Cardiac fibroblast (primary cell): ENCODE measurements around the gene MXD4.

ENCODE experiments used
- DNase-seq, 2 donors: peaks; one replicate each; pipeline versions ENCODE4 v3.0.0 to v3.0.0-alpha.2; 2010; ENCODE audit warnings: low read depth in 2 of 2
- H3K4me3 ChIP-seq, 2 donors: replicated peaks in 1 of 2; 1 replicate in 1 of 2; 2 replicates in 1 of 2; pipeline ENCODE4 v1.5.1; 2011; ENCODE audit warnings: low read depth in 2 of 2, low read length in 2 of 2, mild to moderate bottlenecking in 2 of 2, moderate library complexity in 1 of 2
- TF ChIP-seq, protein P1 (sequence below): IDR thresholded peaks from one replicate; pipeline ENCODE4 v1.5.1; 2011; ENCODE audit warnings: low read depth, mild to moderate bottlenecking, low read length, inconsistent platforms

Gene MXD4, protein sequence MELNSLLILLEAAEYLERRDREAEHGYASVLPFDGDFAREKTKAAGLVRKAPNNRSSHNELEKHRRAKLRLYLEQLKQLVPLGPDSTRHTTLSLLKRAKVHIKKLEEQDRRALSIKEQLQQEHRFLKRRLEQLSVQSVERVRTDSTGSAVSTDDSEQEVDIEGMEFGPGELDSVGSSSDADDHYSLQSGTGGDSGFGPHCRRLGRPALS

DNA sequence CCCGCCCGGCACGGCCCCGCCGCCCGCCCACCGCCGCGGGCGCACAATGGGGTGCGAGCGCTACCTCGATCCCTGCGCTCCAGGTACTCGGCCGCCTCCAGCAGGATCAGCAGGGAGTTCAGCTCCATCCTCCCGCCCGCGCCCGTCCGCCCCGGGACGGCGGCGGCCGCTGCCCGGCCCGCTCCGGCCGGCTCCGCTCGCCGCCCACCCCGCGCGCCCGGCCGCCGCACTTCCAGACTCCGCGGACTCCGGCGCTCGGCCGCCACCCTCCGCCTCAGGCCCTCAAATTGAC, at the start of gene MXD4:
TSS of gene MXD4 (minus strand) at position 257 of the 292 bp plus-strand sequence. CDS start at position 128, 129 bp downstream.
- TF ChIP-seq, protein P1, sequence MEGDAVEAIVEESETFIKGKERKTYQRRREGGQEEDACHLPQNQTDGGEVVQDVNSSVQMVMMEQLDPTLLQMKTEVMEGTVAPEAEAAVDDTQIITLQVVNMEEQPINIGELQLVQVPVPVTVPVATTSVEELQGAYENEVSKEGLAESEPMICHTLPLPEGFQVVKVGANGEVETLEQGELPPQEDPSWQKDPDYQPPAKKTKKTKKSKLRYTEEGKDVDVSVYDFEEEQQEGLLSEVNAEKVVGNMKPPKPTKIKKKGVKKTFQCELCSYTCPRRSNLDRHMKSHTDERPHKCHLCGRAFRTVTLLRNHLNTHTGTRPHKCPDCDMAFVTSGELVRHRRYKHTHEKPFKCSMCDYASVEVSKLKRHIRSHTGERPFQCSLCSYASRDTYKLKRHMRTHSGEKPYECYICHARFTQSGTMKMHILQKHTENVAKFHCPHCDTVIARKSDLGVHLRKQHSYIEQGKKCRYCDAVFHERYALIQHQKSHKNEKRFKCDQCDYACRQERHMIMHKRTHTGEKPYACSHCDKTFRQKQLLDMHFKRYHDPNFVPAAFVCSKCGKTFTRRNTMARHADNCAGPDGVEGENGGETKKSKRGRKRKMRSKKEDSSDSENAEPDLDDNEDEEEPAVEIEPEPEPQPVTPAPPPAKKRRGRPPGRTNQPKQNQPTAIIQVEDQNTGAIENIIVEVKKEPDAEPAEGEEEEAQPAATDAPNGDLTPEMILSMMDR, result no peak
- peak within 1 kb of the TSS; percentile 94 to 97 for H3K4me3 ChIP-seq
- no peak for DNase-seq

DNA sequence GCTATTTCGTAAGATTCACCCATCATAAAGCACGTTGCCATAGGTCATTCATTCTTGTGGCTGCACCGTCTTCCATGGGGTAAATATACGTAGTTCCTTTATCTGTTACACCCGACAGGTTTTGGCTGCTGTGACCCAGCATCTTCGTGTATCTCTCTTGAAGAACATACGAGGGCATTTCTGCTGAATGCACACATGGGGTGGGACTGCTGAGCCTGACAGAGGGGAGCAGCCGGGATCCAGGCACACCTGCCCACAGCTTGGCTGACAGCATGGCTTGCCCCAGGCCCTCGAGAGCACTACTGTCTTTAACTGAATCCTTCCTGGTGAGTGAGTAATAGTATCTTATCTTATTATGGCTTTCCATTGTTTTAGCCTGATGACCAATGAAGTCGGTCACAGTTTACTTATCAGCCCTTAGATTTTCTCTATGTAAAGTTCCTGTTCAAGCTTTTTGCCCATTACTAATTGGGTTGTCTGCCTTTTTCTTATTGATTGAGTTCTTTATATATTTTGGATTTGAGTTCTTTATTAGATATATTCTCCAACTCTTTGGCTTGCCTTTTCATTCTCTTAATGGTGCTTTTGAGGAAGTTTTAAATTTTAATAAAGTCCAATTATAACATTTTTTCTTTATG, 45.0 kb upstream of the MXD4 start:
- TF ChIP-seq, protein P1, result no peak
- DNase-seq, result no peak
- H3K4me3 ChIP-seq, result no peak overlapping the region

DNA sequence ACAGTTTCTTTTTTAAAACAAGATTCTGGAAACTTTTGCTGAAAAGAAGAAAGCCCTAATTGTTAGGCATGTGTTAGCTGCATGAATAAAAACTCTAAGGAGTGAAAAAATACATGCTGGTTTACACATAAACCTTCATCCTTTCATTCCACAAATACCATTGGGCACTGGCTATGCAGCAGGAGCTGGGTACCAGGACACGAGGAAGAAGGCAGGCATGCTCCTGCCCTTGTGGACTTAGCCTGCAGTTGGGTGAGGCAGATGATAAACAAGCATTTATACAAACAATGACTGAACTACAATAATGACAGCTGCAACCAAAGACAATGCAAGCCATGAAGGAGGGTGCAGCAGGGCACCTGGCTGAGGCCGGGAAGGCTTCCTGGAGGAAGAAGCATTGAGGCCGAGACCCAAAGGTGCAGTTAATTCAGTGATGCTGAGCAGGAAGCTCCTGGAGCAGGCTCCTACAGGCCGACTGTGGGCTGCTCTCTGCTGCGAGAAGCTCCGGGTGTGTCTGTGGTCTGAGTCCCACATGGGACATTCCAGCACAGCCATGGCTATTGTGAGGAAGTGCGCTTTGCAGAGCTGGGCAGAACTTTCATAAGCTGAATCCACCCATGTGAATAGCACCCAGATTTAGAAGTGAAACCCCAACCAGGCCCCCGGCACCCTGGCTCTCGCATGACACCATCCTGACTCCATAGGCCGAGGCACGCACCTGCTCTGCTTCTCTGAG, 44.0 kb upstream of the MXD4 start:
- no peak overlapping the region for H3K4me3 ChIP-seq
- TF ChIP-seq, protein P1, result no peak
- peak in 1 of 2 donors; percentile 18 for DNase-seq

DNA sequence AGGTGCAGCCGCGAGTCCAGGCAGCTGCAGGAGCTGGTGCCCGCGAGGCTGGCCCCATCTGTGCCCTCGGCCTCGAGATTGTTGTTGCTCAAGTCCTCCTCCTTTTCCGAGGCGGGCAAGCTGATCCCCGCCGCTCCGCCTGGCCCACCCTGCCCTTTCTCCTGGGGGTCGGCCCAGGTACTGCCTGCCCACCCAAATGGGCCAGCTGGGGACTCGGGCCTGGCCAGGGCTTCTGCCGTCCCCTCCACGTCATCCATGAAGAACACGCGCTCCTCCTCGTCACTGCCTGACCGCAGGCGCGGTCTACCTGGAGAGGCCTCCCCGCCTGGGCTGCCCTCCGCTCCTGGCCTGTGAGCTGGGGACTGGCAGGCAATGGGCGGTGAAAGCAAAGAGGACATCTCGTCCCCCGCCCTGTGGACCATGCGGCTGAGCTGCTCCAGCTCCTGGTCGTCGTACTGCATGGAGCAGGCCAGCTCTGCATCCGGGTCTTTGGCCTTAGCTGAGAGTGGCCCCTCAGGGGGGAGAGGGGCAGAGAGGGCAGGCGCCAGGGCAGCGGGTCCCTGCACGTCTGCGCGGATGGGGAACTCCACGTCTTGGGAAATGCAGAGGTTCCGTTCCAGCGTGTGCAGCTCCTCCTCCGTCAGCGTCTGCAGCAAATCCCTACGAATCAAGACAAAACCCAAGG, 43.1 kb upstream of the MXD4 start:
- TF ChIP-seq, protein P1, result no peak
- H3K4me3 ChIP-seq, result no peak overlapping the region
- no peak for DNase-seq

DNA sequence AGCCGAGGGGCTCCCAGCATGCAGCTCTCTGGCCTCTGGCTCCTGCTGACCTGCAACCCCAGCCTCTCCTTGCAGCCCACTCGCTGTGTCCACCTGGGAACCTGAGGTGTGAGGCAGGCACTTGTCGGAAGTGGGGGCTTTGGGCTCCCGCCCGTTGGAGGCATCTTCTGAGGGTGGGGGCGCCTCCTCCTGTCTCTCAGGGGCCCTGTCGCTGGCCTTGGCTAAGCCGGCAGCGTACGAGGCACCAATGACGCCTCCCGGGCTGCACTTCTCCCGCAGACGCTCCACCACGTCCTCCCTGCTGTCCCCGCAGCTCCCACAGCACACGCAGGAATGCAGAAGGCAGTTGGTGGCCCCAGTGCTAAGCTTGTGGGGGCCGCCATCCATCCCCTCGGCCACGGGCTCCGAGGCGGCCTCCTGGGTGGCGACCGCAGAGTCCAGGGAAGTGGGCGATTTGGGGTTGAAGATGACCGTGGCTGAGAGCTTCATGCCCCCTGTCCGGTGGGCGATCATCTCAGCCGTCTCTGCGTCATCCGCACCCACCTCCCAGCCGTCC, 42.5 kb upstream of the MXD4 start:
- TF ChIP-seq, protein P1, result no peak
- no peak for DNase-seq
- H3K4me3 ChIP-seq, result no peak overlapping the region

DNA sequence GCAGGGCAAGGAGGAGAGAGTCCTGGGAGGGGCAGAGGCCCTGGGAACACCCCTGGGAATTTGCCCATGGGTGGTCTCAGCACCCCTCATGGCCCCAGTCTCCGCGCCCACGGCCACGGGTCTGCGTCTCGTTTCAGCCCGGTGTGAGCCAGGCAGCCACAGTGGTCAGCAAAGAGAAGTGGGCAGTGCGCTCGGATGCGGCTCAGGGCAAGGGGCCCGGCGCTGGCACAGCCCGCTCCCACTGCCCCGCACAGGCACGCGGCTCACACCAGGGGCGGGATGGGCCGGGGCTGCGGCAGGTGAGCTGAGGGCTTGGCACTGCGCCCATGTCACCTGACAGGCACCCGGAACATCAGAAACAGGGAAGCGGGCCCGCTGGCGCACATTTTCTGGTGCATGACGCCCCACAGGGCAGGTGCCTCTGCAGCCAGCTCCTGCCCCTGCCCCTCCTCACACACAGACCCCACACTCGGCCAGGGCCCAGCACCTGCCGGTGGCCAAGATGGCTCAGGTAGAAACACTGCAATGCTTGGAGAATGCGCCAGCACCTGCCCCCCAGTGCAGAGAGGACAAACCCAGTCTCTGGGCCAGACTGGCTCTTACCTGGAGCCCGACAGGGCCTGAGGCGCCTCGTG, 41.9 kb upstream of the MXD4 start:
- TF ChIP-seq, protein P1, result no peak
- H3K4me3 ChIP-seq, result no peak overlapping the region
- DNase-seq, result no peak
